H1 (cell line): Measurements from ENCODE around the gene HENMT1. TPM values are rescaled to one million over a fixed set of nuclear protein-coding genes. Genes with fewer than 3 reads are reported as not detected.

ENCODE experiments used
- ZNF274 ChIP-seq: IDR thresholded peaks from 2 replicates; pipeline ENCODE4 v1.7.0; 2012; ENCODE audit warnings: low read length, borderline replicate concordance; ENCODE audit errors: extremely low read depth
- polyA plus RNA-seq, 7 experiments: library from polyadenylated mRNA; depleted of rRNA in 3 of 7; stranded (reverse) in 5 of 7; unstranded in 2 of 7; fragments of >200 nt in 5 of 7; fragments of 200-250 nt in 2 of 7; gene quantifications; 1 replicate in 5 of 7; 2 replicates in 1 of 7; 4 replicates in 1 of 7; pipeline versions ENCODE4 v1.2.1 to v1.2.3, GENCODE V29; 2011 to 2013; ENCODE audit warnings: missing spikeins in 2 of 7, mixed read lengths in 2 of 7
- total RNA-seq: library from RNA; stranded (reverse); fragmentation: NEBNext Ultra II Directional; extraction: Animal tissue kit (Norgen Biotek cat#: 25700); gene quantifications from 2 replicates; pipeline ENCODE4 v1.2.1, GENCODE V29; 2021

The HENMT1 gene
- total and polyA plus RNA-seq, 2 of the 8 experiments (the other 6 are each of a cell fraction or from before 2014, with no cell fraction given), result 2.9 to 5.6 TPM

DNA sequence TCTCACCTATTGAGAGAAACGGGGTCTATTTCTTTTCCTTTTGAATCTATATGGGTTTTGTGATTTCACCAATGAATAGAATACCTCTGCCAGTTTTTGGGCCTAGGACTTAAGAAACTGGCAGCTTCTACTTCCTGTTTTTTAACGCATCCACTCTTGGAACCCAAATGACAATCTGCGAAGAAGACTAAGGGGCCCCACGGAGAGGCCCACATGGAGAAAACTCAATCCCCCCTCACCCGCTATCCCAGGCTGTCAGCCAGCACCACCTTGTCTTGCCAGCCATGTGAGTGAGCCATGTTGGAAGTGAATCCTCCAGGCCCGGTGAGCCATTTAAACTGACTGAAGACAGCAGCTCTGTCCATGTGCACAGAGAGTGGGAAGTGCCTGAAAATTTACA, 3.6 kb upstream of the HENMT1 start (continued):
- TF ChIP-seq ZNF274, result no peak
